ENCODE data around the gene CDC27. TPM values are rescaled to one million over a fixed set of nuclear protein-coding genes. Genes with fewer than 3 reads are reported as not detected.

CDC27 gene
- polyA plus RNA-seq, 3 donors: 19.7 to 52.0 (median 33.0) TPM

- Histone ChIP-seq H3K27ac (ENCODE audit: low read depth in 1 of 2, low read length in 2 of 2) (peak overlapping the region; percentile 32 to 88), H2AFZ (ENCODE audit: insufficient read depth, low read depth, low read length, poor library complexity, severe bottlenecking) (peak overlapping the region; percentile 97), H3K4me3 (replicated peaks in 1 of 3; ENCODE audit: low read depth in 2 of 3, low read length in 3 of 3) (peak overlapping the region; percentile 55 to 93 (median 92)), H3K9me3 (replicated peaks in 1 of 2; ENCODE audit: control insufficient read depth in 1 of 2, insufficient read depth in 1 of 2, low read length in 2 of 2) (no peaks in the 10 kb centered on the region), H3K9ac (ENCODE audit: insufficient read depth, low read length, poor library complexity, severe bottlenecking) (peak overlapping the region; percentile 93), H3K36me3 (replicated peaks in 1 of 2; ENCODE audit: control insufficient read depth in 1 of 2, insufficient read depth in 2 of 2, low read length in 2 of 2) (no peaks in the 10 kb centered on the region), H3K4me1 (ENCODE audit: control insufficient read depth in 1 of 2, insufficient read depth in 2 of 2, low read length in 2 of 2) (peaks cover 12 to 16% of the 10 kb centered on the region in 2 donors), H4K20me1 (ENCODE audit: insufficient read depth, low read length) (peaks cover 10% of the 10 kb centered on the region), H3K4me2 (replicated peaks; ENCODE audit: extremely low read depth, low read length, poor library complexity, severe bottlenecking) (peak overlapping the region; percentile 86), H3K79me2 (ENCODE audit: insufficient read depth, low read length) (peaks cover 29% of the 10 kb centered on the region), H3K27me3 (ENCODE audit: control insufficient read depth in 2 of 2, insufficient read depth in 2 of 2, low read length in 2 of 2) (no peaks in the 10 kb centered on the region)
- H3K27ac Mint-ChIP-seq: peak overlapping the region; percentile 54 to 89 (median 74)
- H3K27me3 Mint-ChIP-seq (ENCODE audit: low read depth in 3 of 3): peaks cover 0 to under 1% (median 0%) of the 10 kb centered on the region in 3 donors
- WGBS (ENCODE audit: insufficient coverage): 6% methylated on average over 15 of the region's 22 CpGs
- TF ChIP-seq CTCF (IDR thresholded peaks at IDR 0.05): no peak
- peaks cover 0 to 8% of the 10 kb centered on the region in 2 donors for H3K36me3 Mint-ChIP-seq
- H3K4me1 Mint-ChIP-seq: peaks cover 25% of the 10 kb centered on the region
- peak overlapping the region; percentile 73 to 83 for H3K4me3 Mint-ChIP-seq
- DNase-seq: peak in 2 of 3 donors; percentile 3 to 14
- H3K9me3 Mint-ChIP-seq: no peaks in the 10 kb centered on the region
- intact Hi-C loops (cut with micrococcal nuclease): no loop called here
Measured at GRCh38 chr17:47099451-47099986, 89.6 kb downstream of the CDC27 start.

GRCh38 chr17:47096343-47096742 lies 92.8 kb downstream of the CDC27 start:
- WGBS (ENCODE audit: insufficient coverage): no CpG with 5 or more reads among the region's 3 CpGs
- Histone ChIP-seq H3K4me3 (replicated peaks in 1 of 3; ENCODE audit: low read depth in 2 of 3, low read length in 3 of 3) (no peak overlapping the region), H3K27me3 (ENCODE audit: control insufficient read depth in 2 of 2, insufficient read depth in 2 of 2, low read length in 2 of 2) (no peaks in the 10 kb centered on the region), H3K4me2 (replicated peaks; ENCODE audit: extremely low read depth, low read length, poor library complexity, severe bottlenecking) (no peak overlapping the region), H4K20me1 (ENCODE audit: insufficient read depth, low read length) (peaks cover 10% of the 10 kb centered on the region), H3K36me3 (replicated peaks in 1 of 2; ENCODE audit: control insufficient read depth in 1 of 2, insufficient read depth in 2 of 2, low read length in 2 of 2) (no peaks in the 10 kb centered on the region), H3K27ac (ENCODE audit: low read depth in 1 of 2, low read length in 2 of 2) (no peak overlapping the region), H3K79me2 (ENCODE audit: insufficient read depth, low read length) (peaks cover 48% of the 10 kb centered on the region), H3K9ac (ENCODE audit: insufficient read depth, low read length, poor library complexity, severe bottlenecking) (no peak overlapping the region), H3K4me1 (ENCODE audit: control insufficient read depth in 1 of 2, insufficient read depth in 2 of 2, low read length in 2 of 2) (peaks cover 12 to 16% of the 10 kb centered on the region in 2 donors), H2AFZ (ENCODE audit: insufficient read depth, low read depth, low read length, poor library complexity, severe bottlenecking) (no peak overlapping the region), H3K9me3 (replicated peaks in 1 of 2; ENCODE audit: control insufficient read depth in 1 of 2, insufficient read depth in 1 of 2, low read length in 2 of 2) (no peaks in the 10 kb centered on the region)
- Mint-ChIP-seq H3K36me3 (peaks cover 12 to 26% of the 10 kb centered on the region in 2 donors), H3K27me3 (ENCODE audit: low read depth in 3 of 3) (no peaks in the 10 kb centered on the region), H3K4me3 (no peak overlapping the region), H3K9me3 (peaks cover 0 to 1% (median 0%) of the 10 kb centered on the region in 7 donors), H3K27ac (peak overlapping the region in 3 of 7 donors; percentile 37 to 89 (median 68)), H3K4me1 (peaks cover 25% of the 10 kb centered on the region)
- intact Hi-C loops (cut with micrococcal nuclease): no loop called here
- no peak for TF ChIP-seq CTCF (IDR thresholded peaks at IDR 0.05)
- no peak for DNase-seq
